HG03342 (cell line): ENCODE data around the gene TXNRD1.
"Not testable (repeated sequence)": the region's sequence is repeated elsewhere in the genome, so short reads cannot be mapped to it uniquely, and the experiment has no call there.

Experiments used
- ATAC-seq: cut with Tn5 transposase; IDR thresholded peaks from one replicate; pipeline ENCODE4 v1.9.1; 2021; ENCODE audit warnings: mild to moderate bottlenecking, moderate library complexity; ENCODE audit not compliant: unreplicated experiment

TXNRD1 gene

DNA sequence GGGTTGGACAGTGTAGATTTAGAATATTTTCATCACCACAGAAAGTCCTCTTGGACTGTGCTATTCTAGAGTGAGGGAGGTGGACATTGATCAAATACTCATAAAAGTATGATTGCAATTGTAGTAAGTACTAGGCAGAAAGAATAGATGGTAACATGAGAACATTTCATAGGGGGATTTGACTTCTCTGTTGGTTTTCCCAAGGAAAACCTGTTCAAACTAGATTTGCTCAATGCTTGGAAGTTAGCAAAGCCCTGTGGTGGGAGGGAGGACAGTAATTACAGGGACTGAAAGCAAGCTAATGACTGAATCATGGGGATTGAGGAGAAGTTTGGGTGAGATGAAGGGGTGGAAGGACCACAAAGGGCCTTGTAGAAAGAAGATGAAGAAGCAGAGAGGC, 63.6 kb downstream of the TXNRD1 start:
- no peak for ATAC-seq

DNA sequence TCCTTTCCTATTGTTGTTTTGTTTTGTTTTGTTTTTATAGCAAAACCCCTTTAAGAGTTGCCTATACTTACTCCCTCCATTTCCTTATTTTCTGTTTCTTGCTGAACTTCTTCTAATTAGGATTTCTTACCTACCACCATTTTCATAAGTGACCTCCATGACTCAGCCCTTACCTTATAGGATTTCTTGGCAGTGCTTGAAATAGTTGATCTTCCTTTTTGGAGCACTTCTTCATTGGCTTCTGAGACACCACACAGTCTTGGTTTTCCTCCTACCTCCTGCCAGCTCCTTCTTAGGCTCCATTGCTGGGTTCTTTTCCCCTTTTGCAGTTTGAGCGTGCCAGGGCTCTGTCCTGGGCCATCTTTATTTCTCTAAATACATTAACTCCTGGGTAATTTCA, 64.5 kb downstream of the TXNRD1 start:
- ATAC-seq = no peak

DNA sequence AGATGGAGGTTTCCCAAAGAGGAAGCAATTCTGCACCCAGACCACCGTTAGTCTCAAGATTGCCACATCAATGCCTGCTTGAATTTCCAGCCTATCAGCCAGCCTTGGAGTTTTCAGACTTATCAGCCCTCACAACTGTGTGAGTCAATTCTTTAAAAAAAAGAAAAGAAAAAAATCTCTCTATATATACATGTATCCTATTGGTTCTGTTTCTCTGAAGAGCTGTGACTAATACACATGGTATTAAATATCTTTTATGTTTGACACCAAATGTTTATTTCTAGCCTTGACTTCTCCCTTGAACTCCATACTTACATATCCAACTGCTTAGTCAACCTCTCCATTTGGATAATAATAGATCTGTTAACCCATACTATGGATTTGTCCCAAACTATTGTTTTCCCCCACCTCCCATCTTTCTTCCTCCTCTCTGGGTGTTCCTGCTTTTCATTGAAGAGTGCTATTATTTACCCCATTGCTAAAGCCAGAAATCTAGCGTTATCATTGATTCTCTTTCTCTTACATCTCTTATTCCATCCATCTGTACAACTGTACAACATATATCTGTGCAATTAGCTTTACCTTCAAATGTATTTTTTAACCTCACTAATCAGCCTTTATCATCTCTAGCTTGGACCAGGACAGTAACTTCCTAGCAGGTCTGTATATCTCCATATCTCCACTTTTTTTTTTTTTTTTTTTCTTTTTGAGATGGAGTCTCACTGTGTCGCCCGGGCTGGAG, 65.3 kb downstream of the TXNRD1 start:
- no peak for ATAC-seq

DNA sequence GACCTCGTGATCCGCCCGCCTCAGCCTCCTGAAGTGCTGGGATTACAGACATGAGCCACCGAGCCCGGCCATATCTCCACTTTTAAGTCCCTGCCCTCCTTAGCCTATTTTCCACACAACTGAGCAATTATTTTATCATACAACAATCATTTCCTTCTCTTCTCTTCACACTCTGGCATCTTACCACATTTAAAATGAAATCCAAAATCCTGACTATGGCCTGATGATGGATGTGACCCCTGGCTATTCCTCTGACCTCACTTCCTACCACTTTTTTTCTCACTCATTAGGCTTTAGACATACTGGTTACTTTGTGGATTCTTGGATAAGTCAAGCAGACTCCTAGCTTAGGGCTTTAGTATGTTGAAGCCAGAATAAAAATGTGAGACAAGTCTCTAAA, 66.1 kb downstream of the TXNRD1 start:
- no peak for ATAC-seq

DNA sequence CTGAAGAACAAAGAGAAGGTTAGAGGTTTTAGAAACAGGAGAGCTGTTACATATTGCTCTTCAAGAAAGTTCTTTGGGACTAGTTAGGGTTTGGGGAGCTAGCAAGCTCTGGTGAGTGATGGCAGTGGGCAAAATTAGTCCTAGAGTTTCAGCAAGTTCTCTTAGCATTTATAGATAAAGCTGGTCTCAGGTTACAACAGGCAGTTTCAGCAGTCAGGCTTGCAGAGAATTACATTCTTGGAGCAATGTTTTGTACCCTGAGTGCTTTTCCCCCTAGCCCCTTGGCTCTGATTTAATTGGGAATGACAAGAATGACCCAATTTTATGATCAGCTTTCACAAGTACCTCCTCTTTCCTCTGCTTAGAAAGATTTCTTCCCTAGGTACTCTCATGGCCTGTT, 66.5 kb downstream of the TXNRD1 start:
- no peak for ATAC-seq

DNA sequence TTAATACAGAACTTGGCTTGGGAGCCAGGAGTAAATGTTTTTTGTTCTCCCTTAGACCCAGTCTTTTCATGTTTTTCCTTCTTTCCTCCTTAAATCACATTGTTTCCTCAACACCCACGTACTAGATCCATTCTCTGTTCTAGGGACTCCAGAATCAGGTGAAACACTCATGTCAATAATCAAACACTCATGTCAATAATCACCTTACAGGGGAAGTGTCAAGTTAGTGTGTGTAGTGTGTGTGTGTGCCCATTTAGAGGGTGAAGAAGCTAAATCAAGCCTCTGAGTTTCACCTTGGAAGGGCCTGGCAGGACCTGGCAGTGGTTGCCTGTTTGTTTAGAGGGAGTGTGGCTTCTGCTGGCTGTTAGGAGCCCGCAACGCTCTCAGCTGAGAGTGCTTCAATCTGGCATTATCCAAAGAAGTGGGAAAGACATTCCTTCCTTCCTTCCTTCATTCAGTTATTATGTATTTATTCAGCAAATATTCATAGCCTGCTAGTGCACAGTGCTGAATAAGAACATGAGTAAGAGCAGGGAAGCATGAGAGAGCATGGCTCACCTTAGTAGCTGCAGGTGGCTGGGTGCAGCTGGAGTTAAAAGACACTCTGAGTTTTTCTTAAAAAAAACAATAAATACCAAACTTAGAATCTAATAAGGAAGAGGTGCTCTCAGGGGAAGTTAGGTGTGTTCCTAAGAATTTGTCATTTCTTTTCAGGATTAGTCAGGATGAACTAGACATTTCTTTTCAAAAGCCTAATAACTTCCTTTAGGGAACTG, 70.3 kb downstream of the TXNRD1 start:
- no peak for ATAC-seq

DNA sequence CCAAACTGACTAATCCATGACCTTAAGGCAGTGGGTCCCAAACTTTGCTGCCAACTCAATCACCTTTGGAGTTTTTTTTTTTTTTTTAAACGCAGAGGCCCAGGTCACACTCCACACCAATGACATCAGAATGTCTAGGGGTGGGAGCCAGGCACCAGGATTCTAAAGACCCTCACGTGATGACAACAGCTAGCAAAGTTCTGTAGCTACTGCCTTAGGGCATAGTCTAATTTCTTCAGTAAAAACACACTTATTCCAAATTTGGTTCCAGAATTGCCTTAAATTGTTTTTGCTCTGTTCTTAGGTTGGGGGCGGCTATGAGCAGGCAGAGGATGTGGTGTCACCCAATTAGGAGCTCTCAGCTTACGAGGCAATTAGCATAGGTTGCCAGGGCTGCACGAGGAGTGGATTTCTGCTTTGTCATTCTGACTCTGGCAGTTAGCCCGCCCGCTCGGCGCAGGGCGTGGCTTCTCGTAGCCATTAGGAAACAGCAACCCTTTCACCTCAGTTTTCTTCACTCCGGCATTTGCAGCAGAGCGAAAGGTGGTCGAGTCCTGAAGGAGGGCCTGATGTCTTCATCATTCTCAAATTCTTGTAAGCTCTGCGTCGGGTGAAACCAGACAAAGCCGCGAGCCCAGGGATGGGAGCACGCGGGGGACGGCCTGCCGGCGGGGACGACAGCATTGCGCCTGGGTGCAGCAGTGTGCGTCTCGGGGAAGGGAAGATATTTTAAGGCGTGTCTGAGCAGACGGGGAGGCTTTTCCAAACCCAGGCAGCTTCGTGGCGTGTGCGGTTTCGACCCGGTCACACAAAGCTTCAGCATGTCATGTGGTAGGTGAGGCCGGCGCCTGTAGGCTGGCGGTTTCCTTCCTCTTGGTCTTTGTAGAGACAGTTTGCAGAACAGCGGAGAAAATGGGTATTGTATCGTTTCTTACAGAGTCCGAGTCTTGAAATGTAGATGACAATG, 71.2 kb downstream of the TXNRD1 start:
- peak; percentile 88 for ATAC-seq

DNA sequence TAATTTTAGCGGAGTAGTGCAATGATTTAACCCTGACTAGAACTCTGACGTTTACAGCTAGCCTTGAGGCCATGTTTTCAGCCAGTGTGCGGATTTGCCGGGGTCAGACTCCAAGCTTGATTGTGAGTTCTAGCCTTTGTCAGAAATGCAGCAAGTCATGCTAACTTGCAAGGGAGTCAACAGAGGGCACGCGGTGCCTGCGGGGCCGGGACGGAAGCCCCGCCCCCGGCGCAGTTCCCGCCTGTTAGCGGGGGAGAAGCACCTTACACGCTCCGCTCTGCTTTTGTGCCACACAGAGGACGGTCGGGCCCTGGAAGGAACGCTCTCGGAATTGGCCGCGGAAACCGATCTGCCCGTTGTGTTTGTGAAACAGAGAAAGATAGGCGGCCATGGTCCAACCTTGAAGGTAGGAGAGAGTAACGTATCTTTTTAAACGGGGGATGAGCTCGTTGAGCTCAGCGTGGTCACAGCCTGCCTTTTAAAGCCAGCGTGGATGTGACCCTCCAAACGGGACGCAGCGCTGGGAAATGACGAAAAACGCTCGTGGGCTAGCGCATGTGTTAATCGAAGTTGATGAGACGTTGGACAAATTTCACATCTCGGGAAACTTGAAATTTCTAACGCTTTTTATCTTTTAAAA, 73.2 kb downstream of the TXNRD1 start:
- peak; percentile 56 for ATAC-seq

DNA sequence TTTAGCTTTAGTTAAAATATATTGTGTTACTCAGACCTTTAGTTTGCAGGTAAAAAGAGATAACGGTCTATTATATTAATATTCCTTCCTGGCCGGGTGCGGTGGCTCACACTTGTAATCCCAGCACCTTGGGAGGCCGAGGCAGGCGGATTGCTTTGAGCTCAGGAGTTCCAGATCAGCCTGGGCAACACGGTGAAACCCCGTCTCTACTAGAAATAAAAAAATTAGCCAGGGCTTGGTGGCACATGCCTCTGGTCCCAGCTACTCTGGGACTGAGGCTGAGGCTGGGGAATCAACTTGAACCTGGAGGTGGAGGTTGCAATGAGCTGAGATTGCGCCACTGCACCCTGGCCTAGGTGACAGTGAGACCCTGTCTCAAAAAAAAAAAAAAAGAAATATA, 74.7 kb downstream of the TXNRD1 start:
- ATAC-seq = no peak

DNA sequence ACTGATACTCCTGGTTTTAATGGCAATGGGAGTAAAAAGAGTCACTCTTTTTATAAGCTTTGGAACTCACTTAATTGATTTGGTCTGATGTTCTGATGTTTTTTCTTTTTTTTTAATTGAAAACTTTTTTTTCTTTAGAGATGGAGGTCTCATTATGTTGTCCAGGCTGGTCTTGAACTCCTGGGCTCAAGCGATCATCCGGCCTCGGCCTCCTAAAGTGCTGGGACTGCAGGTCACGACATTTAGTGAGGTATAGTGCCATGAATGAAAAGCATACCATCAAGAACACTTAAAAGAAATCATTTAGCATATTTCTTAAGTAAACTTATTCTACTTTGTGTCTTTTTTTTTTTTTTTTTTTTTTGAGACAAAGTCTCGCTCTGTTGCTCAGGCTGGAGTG, 75.3 kb downstream of the TXNRD1 start:
- ATAC-seq = no peak

DNA sequence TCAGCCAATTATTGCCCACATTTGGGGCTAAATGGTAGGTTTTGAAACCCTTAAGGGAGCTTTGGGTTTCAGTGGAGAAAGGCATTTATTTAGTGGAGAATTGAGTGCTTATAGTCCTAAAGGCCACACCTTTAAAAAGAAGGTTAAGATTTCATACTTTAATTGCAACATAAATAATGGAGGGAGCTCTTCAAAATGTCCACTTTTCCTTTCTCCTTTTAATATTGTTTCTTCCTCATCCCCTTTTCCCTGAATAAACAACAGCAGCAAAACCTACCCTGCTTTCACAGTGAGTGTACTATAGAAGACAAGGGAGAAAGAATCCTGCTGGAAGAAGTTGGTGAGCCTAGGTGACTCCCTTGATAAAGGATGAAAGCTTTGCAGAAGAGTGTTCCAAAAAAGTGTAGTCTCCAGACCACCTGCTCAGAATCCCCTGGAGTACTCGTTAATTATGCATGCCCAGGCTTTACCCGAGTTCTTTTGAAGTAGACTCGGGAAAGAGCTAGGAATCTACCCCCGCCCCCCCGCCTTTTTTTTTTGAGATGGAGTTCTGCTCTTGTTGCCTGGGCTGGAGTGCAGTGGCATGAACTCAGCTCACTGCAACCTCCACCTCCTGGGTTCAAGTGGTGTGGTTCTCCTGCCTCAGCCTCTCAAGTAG, 76.4 kb downstream of the TXNRD1 start:
- no peak for ATAC-seq

DNA sequence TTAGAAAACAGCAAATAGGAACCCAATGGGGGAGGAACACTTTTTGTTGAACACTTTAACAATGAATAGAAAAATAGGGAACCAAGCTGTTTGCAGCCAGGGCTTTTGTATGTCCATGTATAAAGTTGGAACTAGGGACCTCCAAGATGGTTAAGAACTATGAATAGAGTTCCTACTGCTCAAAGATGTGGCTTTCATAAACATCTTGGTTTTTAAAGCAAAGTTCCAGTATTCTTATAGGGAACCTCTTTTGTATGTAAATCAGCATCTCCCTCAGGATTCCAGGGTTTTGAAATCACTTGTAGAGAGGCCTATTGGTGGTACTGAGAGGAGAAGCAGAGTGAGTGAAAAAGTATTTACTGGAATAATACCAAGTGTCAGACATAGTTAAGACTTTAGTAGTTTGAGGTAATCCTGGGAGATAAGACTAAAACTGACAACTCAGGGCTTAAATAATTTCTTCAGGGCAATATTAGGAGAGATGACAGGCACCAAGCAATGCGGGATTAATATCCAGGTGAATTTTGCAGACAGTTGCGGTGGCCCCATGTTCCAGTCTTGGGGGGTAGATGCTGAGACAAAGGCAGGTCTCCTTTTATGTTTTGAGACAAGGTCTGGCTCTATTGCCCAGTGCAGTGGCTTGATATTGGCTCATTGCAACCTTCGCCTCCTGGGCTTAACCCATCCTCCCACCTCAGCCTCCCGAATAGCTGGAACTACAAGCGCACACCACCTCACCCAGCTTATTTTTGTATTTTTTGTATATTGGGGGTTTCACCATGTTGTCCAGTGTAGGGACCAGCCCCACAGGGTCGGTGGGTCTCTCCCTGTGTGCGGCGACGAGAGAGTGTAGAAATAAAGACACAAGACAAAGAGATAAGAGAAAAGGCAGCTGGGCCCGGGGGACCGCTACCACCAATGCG, 77.6 kb downstream of the TXNRD1 start:
- ATAC-seq = no peak

DNA sequence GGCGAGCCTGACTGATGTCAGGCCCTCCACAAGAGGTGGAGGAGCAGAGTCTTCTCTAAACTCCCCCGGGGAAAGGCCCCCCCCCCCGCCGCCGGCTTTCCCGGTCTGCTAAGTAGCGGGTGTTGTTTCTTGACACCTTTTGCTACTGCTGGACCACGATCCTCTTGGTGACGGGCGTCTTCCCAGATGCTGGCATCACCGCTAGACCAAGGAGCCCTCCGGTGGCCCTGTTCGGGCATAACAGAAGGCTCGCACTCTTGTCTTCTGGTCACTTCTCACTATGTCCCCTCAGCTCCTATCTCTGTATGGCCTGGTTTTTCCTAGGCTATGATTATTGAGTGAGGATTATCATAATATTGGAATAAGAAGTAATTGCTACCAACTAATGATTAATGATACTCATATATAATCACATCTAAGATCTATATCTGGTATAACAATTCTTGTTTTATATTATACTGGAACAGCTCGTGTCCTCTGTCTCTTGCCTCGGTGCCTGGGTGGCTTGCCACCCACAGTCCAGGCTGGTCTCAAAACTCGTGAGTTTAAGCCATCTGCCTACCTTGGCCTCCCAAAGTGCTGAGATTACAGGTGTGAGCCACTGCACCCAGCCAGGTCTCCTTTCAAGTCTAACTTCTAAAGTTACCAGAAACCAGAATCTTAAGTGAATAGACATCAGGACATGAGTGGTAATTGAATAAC, 78.7 kb downstream of the TXNRD1 start:
- not testable (repeated sequence) for ATAC-seq

DNA sequence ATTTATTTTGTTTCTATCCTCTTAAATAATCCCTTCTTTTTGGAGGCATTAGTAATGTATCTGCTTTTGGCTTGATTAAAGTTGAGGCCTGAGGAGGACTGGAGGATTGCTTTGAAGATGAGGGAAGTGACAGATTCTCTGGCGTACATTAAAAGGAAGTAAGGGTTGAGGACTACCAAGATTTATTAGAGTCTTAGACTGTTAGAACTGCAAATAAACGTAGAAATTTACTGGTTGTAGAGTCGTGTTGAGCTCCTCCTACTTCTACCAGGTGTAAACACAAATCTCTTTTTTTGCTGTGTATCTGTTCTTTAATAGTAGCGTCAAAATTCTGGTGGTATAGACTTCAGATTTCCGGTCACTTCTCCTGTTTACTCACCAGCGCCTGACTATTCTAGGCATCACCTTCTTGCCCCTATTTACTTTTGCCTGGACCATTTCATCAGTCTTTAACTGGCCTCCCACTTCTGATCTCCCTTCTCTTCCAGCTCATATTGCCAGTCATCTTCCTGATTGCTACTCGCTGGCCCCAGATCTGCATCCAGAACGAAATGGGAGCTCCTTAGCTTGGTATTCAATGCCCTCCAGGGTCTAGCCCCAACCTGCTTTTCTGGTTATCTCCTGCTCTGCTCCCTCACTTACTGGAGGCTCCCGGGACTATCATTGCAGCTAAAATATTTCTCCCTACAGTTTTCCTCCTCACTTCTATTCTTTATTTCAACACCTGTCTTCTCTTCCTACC, 79.5 kb downstream of the TXNRD1 start:
- no peak for ATAC-seq

DNA sequence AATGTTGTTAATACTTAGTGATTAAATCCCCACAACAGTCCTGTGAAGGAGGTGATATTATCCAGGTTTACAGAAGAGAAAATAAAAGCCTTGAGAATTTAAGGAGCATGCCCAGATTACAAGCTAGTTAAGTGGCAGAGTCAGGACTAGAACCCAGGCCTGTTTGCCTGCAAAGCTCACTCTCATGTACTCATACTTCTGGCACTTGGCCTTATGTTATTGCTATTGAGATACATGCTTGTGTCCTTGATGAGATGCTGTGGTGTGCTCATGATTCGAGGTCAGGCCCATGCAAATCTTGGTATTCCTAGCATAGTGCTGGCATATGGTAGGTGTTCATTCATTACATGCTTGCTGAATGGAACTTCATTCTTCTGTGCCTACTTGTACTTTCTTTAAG, 80.4 kb downstream of the TXNRD1 start:
- ATAC-seq = no peak

DNA sequence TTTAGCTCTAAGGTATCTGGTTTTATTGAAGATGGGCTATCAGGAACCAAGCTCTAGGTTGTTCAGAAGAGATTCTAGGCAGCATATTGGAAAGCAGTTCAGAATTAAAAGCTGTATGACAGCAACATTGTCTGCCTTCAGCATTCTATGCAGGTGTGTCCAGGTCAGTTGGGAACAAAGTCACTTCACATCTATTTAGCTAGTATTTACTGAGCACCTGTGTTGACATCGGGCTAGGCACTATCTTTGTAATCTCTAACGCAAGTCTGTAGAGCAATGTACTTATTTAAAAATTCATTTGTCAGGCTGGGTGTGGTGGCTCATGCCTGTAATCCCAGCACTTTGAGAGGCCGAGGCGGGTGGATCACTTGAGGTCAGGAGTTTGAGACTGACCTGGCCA, 81.1 kb downstream of the TXNRD1 start:
- no peak for ATAC-seq

DNA sequence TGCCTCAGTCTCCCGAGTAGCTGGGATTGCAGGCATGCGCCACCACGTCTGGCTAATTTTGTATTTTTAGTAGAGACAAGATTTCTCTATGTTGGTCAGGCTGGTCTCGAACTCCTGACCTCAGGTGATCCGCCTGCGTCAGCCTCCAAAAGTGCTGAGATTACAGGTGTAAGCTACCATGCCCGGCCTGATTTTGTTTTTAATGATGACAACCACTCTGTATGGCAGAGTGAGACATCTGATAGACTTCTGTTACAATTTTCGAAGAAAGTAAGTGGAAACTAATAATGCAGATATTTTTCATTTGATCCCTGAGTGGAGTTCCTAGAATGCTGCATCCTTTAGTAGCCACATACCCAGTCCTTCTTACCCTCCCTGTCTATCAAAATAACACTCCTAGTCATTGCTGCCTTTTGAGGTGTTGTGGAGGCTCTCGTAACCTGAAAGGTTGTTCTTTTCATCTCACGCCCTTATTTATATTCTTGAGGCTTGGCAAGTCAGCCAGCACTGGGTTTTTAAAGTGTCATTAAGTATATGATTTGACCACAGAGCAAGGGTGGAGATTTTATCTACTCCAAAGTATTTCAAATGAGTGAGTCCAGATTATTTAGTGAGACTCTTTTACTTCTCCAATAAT, 82.0 kb downstream of the TXNRD1 start:
- ATAC-seq = no peak
